Measurements from ENCODE around the gene IL10RA. TPM values are rescaled to one million over a fixed set of nuclear protein-coding genes. Genes with fewer than 3 reads are reported as not detected.

Gene IL10RA
- total and polyA plus RNA-seq, 8 donors, result 0.60 to 15.5 (median 2.7) TPM

- Histone ChIP-seq H3K4me3 (no peak overlapping the region), H3K27me3 (no peaks in the 10 kb centered on the region), H3K9me3 (no peaks in the 10 kb centered on the region), H3K4me1 (no peaks in the 10 kb centered on the region), H3K36me3 (no peaks in the 10 kb centered on the region), H3K27ac (no peak overlapping the region)
- no peak for TF ChIP-seq CTCF (IDR thresholded peaks at IDR 0.05)
- WGBS, 2 donors, result 65 to 78% methylated on average over 10 of the region's 10 CpGs
- ATAC-seq (no peak), FAIRE-seq (no peak), DNase-seq (no peak)
- intact Hi-C loops (cut with DNase I), result no loop called here
Observed at GRCh38 chr11:117998664-117999353, 12.6 kb downstream of the IL10RA start.

GRCh38 chr11:117999354-117999993 lies 13.3 kb downstream of the IL10RA start:
- FAIRE-seq (no peak), DNase-seq (no peak), ATAC-seq (no peak)
- intact Hi-C loops (cut with DNase I), result no loop called here
- Histone ChIP-seq H3K36me3 (no peaks in the 10 kb centered on the region), H3K27me3 (no peaks in the 10 kb centered on the region), H3K9me3 (no peaks in the 10 kb centered on the region), H3K27ac (no peak overlapping the region), H3K4me1 (no peaks in the 10 kb centered on the region), H3K4me3 (no peak overlapping the region)
- no peak for TF ChIP-seq CTCF (IDR thresholded peaks at IDR 0.05)
- 70 to 78% methylated on average over 3 of the region's 3 CpGs for WGBS, 2 donors

- H3K27me3 ChIP-seq, result no peaks in the 10 kb centered on the region
- H3K9me3 ChIP-seq, result no peaks in the 10 kb centered on the region
- no peaks in the 10 kb centered on the region for H3K4me1 ChIP-seq
- no peak overlapping the region for H3K4me3 ChIP-seq
- intact Hi-C loops (cut with DNase I), result no loop called here
- 81 to 86% methylated on average over 4 of the region's 4 CpGs for WGBS, 2 donors
- no peak for DNase-seq
- no peak overlapping the region for H3K27ac ChIP-seq
- no peak for TF ChIP-seq CTCF (IDR thresholded peaks at IDR 0.05)
- no peaks in the 10 kb centered on the region for H3K36me3 ChIP-seq
- ATAC-seq, result no peak
- no peak for FAIRE-seq
Observed at GRCh38 chr11:118000067-118000849, 14.1 kb downstream of the IL10RA start.

- WGBS, 2 donors, result 96 to 100% methylated on average over 1 of the region's 1 CpG
- H3K27me3 ChIP-seq, result no peaks in the 10 kb centered on the region
- intact Hi-C loops (cut with DNase I), result no loop called here
- H3K9me3 ChIP-seq, result no peaks in the 10 kb centered on the region
- H3K4me3 ChIP-seq, result no peak overlapping the region
- no peak overlapping the region for H3K27ac ChIP-seq
- no peaks in the 10 kb centered on the region for H3K36me3 ChIP-seq
- DNase-seq (no peak), ATAC-seq (no peak), FAIRE-seq (no peak)
- no peaks in the 10 kb centered on the region for H3K4me1 ChIP-seq
- TF ChIP-seq CTCF (IDR thresholded peaks at IDR 0.05), result no peak
Observed at GRCh38 chr11:118000850-118001228, 14.6 kb downstream of the IL10RA start.

Data from pancreas (tissue), 10 donors.